ENCODE results near the gene APLP2. TPM values are rescaled to one million over a fixed set of nuclear protein-coding genes. Genes with fewer than 3 reads are reported as not detected.
A peak's percentile ranks its signal among the peaks of the same experiment; 100 is the strongest.

Gene APLP2
- total RNA-seq, 1 donor from 2014 or later = 548 TPM

- TF ChIP-seq, protein P1, sequence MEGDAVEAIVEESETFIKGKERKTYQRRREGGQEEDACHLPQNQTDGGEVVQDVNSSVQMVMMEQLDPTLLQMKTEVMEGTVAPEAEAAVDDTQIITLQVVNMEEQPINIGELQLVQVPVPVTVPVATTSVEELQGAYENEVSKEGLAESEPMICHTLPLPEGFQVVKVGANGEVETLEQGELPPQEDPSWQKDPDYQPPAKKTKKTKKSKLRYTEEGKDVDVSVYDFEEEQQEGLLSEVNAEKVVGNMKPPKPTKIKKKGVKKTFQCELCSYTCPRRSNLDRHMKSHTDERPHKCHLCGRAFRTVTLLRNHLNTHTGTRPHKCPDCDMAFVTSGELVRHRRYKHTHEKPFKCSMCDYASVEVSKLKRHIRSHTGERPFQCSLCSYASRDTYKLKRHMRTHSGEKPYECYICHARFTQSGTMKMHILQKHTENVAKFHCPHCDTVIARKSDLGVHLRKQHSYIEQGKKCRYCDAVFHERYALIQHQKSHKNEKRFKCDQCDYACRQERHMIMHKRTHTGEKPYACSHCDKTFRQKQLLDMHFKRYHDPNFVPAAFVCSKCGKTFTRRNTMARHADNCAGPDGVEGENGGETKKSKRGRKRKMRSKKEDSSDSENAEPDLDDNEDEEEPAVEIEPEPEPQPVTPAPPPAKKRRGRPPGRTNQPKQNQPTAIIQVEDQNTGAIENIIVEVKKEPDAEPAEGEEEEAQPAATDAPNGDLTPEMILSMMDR (conservative IDR thresholded peaks at IDR 0.05; ENCODE audit: low read depth, low read length) = no peak
- H3K4me3 ChIP-seq (ENCODE audit: low read depth, low read length) = no peak overlapping the region
- DNase-seq (ENCODE audit: low read depth) = no peak
These were observed 110.0 kb downstream of the APLP2 start for GRCh38 chr11:130179396-130180306.

GRCh38 chr11:130180491-130180890 is 110.8 kb downstream of the APLP2 start:
- TF ChIP-seq, protein P1 (conservative IDR thresholded peaks at IDR 0.05; ENCODE audit: low read depth, low read length) = no peak
- no peak overlapping the region for H3K4me3 ChIP-seq (ENCODE audit: low read depth, low read length)
- DNase-seq (ENCODE audit: low read depth) = no peak

DNA sequence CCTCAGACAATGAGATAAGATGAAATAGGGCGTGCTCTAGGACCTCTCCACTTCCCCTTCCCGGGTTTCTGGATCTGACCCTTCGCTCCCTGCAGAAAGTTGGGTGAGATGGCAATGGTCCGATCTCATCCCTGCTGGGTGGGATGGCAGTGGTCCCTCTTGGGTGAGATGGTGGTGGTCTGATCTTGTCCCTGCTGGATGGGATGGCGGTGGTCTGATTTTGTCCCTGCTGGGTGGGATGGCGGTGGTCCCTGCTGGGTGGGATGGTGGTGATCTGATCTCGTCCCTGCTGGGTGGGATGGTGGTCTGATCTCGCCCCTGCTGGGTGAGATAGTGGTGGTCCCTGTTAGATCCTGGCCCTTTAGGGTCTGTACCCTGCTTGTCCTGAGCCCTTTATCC is 111.2 kb downstream of the APLP2 start:
- TF ChIP-seq, protein P1 (conservative IDR thresholded peaks at IDR 0.05; ENCODE audit: low read depth, low read length) = no peak

GRCh38 chr11:130181295-130182272 is 111.9 kb downstream of the APLP2 start:
- DNase-seq (ENCODE audit: low read depth) = no peak
- TF ChIP-seq, protein P1 (conservative IDR thresholded peaks at IDR 0.05; ENCODE audit: low read depth, low read length) = no peak
- peak overlapping the region; percentile 21 for H3K4me3 ChIP-seq (ENCODE audit: low read depth, low read length)

More for the DNA sequence above, 111.2 kb downstream of the APLP2 start:
- no peak for DNase-seq (ENCODE audit: low read depth)
- H3K4me3 ChIP-seq (ENCODE audit: low read depth, low read length) = no peak overlapping the region

DNA sequence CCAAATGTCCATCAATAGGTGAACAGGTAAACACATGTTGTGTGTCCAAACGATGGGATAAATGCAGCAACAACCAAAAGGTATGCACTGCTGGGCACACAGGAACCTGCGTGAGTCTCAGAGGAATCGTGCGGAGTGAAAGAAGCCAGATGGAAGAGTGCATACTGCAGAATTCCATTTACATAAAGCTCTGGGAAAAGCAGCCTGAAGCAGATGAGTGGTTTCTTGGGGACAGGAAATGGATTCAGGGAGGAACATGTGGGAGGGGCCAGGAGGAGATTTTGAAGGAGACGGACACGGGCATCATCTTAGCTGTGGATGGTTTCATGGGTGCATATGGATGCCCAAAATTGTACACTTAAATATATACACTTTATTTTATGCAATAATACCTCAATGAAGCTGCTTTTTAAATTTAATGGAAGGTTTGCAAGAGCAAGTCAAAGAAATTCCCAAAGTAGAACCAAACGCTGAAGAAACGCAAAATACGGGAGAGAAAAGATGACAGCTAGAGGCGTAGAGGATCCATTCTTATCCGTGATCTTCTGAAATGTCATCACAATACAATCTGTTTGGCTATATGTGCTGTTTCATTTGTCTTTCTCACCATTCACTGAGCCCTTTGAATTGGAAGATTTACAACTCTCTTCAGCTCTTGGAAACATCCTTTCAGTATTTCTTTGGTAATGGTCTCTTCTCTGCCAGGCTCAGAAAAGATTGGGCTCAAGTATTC is 114.3 kb downstream of the APLP2 start:
- no peak for DNase-seq (ENCODE audit: low read depth)
- H3K4me3 ChIP-seq (ENCODE audit: low read depth, low read length) = no peak overlapping the region
- TF ChIP-seq, protein P1 (conservative IDR thresholded peaks at IDR 0.05; ENCODE audit: low read depth, low read length) = no peak

GRCh38 chr11:130187096-130187495 is 117.4 kb downstream of the APLP2 start:
- TF ChIP-seq, protein P1 (conservative IDR thresholded peaks at IDR 0.05; ENCODE audit: low read depth, low read length) = no peak
- no peak for DNase-seq (ENCODE audit: low read depth)
- no peak overlapping the region for H3K4me3 ChIP-seq (ENCODE audit: low read depth, low read length)

All from epithelial cell of proximal tubule (primary cell).